Stimulated activated CD8-positive, alpha-beta memory T cell treated with anti-CD3 and anti-CD28 coated beads, Interleukin-4, amount 100 ng/mL, for 4 hours (primary cell): Measurements from ENCODE around the gene RFC5.

ENCODE experiments used
- DNase-seq, 2 donors: peaks; one replicate each; pipeline ENCODE4 v3.0.0-alpha.2; 2020; ENCODE audit warnings: low read depth in 2 of 2, low spot score in 1 of 2

Gene RFC5

DNA sequence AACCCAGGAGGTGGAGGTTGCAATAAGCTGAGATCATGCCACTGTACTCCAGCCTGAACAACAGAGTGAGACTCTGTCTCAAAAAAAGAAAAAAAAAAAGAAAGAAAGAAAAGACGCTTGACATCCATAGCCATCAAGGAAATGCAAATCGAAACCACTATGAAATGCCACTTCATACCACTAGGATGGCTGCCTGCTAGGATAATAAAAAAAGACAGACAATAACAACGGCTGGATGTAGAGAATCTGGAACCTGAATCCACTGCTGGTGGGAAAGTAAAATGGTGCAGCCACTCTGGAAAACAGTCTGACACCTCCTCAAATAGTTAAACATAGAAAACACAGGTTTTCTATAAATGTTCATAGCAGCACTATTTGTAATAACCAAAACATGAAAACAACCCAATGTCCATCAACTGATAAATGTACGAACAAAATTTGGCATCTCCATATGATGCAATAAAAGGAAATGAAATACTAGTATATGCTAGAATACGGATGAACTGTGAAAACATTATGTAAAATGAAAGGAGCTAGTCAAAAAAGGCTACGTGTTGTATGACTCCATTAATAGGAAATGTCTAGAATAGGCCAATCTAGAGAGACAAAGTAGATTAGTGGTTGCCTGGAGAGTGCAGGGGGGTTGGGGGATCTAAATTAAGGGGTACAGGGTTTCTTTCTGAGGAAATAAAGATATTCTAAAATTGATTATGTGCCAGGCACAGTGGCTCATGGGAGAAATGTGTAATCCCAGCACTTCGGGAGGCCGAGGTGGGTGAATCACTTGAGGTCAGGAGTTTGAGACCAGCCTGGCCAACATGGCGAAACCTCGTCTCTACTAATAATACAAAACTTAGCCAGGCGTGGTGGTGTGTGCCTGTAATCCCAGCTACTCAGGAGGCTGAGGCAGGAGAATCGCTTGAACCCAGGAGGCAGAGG lies 34.7 kb downstream of the RFC5 start:
- no peak for DNase-seq

DNA sequence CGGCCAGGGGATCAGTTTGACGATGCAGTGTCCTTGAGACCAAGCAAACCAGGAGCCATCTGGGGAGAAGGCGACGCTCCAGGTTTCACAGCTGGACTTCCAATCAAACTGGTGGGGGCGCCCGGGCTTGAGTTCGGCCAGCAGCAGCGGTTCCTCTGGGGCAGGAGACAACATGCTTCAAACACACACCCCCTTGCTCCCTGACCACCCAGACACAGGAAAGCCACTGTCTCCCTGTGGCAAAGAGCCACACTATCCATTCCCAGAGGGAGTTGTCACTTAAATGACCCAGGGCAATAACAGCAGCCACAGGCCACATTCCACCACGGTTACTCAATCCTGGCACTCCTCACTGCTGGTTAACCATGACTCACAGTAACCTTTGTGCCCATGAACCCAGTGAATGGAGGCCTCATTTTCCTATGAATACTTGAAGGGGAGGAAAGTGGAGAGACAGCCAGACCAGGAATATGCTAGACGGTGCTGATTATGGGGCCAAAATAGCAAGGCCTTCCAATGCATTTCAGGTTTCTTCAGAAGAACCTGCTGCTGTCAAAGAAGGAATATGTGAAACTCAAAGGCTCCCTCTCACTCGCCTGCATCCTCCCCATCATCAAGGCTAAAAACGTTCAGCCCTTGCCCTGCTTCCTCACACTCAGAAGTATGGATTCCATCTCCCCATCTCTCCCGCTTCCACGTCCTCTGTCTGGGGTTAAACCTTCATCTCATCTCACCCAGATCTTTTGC lies 36.0 kb downstream of the RFC5 start:
- DNase-seq: no peak

DNA sequence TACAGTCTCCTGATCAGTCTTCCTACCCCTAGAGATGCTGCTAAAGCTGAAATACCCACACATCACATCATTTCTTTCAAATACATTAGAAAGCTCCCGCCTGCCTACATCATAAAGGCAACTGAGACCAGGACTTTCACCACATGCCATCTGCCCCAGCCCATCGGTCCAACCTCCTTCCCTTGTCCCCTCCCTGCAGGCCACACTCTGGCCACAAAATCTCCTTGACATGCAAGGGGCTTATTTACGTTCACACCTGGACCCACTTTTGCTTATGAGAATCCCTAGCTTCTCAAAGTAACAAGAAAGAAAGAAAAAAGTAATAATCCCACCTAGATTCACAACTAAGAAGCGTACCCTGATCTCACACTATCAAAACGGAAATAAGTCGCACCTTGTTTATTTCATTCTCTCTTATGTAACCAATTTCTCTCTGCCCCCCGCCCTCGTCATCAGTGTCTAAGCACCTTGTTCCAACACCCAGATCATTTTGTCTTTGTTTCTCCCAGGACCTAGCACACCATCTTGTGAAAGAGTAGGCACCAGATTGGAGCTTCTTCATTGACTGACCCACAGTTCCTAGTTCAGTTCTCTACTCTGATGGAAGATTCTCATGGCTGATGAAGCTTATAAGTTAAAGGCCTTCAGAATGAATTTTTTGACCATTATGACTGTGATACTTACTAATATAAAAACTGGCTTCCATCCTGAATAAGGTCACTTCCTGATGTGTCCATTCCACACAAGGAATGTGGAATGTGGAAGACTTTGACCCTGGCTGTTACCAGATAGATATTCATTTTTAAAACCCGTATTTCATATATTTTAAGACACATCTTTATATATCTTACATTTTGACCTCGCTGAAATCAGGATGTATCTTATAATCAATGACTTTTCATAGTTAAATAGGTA lies 36.8 kb downstream of the RFC5 start:
- DNase-seq: no peak

DNA sequence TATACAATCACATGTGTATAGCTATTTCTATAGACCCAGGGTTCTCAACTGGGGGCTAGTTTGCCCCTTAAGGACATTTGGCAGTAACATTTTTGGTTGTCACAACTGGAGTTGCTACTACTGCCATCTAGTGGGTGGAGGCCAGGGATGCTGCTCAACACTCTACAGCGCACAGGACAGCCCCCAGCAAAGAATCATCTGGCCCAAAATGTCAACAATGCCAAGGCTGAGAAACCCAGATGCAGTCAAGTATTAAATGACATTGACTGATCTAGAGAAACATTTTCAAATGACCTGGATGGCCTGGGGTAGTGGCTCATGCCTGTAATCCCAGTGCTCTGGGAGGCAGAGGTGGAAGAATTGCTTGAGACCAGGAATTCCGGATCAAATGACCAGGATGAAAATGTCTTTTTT lies 38.6 kb downstream of the RFC5 start:
- DNase-seq: peak; percentile 35 to 39

DNA sequence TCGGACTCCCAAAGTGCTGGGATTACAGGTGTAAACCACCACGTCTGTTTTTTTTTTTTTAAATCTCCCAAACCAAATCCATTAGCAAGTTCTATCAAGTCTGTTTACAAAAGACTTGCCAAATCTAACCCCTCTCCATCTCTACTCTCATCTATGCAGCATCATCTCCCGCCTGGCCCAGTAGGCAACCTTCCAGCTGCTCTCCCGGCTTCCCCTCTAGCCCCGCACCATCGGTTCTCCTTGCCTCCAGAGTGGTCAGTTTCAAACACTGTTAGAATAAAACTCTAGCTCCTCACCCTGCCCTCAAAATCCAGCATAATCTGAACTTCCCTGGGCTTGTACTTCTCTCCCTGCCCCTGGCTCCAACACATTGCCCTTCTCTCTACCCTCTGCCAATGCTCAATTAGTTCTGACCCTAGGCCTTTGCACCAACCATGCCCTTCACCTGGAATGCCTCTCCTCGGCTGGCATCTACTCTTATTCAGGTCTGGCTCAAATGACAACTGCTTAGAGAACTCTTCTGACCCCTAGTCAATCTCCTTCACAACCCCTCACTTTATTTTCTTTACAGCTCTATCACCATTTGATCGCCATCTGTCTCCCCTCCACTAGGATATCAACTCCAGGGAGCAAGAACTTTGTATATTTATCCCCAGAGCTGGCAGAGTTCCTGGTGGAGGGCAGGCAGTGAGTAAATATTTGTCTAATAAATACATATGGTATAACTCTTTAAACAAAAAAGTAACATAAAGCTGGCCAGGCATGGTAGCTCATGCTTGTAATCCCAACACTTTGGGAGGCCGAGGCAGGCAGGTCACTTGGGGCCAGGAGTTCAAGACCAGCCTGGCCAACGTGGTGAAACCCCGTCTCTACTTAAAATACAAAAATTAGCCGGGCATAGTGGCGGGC lies 39.6 kb downstream of the RFC5 start:
- DNase-seq: no peak

DNA sequence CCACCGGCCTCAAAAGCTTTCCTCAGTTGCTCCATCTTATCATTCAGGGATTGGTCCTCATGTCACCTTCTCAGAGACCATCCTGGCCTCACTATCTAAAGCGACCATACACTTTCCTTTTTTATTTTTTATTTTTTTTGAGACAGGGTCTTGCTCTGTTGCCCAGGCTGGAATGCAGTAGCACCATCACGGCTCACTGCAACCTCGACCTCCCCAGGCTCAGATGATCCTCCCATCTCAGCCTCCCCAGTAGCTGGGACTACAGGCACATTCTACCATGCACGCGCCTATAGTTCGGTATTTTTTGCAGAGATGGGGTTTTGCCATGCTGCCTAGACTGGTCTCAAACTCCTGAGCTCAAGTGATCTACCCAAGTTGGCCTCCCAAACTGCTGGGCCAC lies 41.7 kb downstream of the RFC5 start:
- DNase-seq: no peak

DNA sequence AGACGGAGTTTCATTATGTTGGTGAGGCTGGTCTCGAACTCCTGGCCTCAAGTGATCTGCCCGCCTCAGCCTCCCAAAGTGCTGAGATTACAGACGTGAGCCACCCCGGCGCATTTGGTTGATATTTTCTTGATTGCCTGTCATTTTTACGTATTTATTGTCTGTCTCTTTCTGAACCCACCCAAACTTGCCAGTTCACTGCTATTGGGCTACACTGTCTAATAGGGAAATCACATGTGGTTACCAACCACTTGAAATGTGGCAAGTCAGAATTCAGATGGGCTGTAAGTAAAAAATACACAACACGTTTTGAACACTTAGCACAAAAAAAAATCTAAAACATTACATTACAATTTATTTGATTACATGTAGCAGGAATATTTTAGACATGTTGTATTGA lies 42.4 kb downstream of the RFC5 start:
- DNase-seq: no peak

DNA sequence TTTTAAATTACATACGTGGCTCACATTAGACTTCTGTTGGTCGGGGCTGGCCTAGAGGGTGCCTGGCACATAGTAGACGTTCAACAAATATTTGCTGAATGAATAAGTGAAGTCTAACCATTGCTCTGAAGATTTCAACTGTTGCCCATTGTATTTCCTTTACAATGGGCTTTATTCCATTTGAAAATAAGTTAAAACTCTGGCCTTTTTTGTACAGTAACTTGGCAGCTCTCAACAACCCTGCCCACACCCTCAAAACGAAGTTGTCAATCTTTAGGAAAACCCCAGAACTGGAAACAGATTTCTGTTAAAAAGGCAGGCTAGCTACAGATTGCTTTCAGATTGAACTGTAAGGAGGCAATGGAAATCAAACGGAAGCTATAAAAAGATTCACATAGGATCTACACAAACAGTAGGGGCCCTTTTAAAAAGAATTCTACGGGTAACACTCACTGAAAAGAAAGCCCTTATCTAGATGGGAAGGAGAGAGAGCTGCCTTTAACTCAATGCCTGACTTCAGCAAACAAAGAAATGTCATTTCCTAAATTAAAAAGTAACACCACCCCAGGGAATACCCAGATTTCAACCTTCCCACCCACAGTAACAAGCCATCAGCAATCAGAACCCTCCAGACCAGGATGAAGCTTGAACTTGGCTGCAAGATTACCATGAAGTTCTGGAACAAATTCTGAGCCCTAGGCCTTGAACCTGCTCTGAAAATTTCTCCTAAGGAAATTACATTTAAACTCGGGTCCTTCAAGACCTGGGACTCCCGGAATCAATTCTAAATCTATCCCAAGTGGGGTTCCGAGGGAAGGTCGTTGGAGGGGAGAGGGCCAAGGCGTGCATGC lies 43.1 kb downstream of the RFC5 start:
- DNase-seq: no peak

DNA sequence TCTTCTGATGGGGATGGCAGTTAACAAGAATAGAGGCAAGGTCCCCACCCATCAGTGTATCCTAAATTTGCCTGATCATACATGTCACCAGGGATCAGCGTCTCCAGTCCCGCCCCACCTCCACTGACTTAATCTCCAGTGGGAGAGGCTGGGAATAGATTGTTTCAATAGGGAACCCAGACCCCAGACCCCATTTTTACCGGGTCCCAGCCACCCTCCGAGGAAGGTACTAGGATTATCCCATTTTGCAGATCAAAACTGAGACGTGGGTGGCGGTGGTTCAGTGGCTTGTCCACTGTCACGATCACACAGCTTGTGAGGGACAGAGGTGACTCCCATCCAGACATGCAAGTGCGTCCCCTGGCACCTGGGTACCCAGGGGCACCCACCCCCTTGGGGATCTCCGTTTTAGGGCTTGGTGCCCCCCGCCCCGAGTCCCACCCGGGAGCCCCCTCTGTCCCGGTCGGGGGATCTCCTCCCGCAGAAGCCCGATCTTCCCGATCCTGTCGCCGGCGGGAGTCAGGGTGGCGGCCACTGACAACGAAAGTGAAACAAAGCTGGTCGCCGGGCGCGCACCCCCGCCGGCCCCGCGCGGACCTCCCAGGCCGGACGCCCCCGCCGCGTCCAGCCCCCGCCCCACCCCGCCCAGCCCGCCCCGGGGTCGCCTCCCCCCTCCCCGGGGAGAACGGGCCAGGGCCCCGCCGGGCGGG lies 44.0 kb downstream of the RFC5 start:
- no peak for DNase-seq

DNA sequence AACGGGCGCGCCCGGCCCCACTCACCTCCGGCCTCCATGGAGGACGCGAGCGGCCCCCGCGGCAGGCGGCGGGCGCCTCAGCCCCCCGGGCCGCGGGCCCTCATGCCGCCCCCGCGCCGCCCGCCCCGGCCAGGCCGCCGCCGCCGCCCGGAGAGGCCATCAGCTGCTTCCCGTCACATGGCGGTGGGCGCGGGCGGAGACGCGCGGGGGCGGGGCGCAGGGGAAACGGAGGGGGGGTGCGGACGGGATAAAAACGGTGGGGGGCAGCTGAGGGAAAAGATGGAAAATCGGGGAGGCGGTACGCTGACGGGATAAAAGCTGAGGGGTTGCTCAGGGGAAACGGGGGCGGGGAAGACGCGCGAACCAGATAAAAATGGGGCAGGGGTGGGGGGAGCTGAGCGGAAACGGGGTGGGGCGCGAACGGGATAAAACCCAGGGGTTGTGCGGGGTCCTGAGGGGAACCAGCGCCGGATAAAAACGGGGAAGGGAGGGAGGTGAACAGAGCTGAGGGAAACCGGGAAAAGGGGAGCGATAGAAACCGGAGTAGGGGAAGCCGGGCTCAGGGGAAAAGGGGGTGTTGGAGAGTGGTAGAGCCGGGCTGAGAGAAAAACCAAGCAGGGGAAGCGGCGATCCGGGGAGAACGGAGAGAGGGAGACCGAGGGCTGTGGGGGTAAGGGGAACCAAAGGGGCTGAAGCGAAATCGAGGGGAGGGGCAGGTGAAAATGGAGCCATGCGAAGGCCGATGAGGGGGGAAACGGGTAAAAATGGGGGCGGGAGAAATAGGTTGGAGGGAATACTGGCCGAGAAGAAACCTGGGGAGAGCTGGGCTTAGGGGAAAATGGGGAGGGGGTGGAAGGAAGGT lies 44.7 kb downstream of the RFC5 start, which contains the start of gene WSB2:
TSS of gene WSB2 (minus strand) at position 169 of the 862 bp plus-strand sequence. CDS start at position 38, 131 bp downstream.
- peak; percentile 37 to 48 for DNase-seq

DNA sequence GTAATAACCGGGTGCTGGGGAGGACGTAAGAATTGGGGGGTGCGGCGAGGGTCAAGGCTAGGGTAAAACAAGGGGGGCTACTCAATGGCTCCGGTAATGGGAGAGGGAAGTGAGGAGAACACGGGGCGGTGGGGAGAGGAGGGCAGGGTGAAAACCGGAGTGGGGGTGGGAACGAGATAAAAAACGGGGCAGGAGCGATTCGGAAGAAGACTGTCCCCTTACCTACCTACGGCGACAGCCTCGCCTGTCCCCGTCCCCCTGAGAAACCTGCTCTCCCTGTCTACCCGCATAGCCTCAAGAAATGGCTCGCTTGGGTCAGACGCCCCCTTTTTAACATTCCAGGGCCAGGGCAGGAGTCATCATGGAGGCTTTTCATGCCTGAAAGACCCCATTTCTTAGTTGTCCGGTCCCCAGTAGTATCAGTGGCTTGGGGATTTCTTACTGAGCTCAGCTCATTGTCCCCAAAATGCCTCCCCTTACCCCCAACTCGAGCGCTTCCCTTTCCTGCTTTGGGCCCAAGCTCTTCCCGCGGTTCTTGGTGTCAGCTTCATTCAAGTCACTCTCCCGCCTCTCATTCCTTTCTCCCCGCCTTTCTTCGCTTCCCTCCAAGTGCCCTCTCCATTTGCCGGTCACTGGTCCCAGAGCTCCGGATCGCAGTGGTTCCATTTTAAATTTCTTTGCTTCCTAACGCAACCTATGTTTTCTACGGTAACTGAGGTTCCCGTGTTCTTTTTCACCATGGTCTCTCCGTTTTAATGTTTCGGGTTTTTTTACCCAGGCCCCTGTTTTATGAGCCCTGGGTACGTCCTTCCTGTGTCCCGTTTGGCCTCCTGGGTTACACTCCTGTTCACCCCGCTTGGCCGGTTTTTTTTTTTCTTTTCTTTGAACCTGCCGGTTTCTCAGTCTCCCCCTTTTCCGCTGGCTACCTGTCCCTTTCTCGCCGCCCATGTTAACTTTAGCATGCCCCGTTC lies 45.7 kb downstream of the RFC5 start:
- no peak for DNase-seq

DNA sequence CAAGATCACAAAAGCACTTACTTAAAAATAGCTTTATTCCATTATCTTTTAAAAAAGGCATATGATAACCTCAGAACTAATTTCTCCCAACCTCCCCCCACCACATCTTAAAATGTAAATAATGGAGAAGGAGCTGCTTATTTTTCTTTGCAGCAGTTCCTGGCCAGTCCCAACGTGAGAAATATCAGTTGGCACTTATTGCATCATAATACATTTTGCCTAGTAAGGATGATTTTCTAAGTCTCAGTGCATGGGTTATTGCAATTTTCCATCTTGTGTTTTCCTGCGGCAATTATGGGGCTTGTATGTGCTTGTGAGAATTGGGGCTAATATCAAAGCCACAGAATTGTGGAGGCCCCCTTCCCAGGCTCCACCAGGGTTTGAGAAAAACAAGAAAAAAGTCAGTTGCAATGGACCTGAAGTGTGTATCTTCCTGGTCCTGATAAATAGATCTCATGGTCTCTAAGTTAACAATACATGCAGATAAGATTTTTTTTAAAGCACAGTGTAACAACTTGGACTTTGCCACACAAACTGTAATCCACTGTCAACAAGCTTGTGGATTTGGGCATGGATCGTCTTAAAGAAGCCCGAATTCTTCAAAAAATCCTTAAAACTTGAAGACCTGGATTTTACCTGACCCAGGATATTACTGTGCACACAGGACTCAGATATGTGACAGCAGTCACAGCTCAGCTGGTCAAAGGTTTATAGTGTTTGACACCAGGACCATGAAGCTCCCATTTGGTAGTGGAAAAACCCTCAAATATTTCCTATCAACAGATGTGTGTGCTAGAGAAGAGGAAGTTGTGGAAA lies 47.3 kb downstream of the RFC5 start:
- DNase-seq: no peak

DNA sequence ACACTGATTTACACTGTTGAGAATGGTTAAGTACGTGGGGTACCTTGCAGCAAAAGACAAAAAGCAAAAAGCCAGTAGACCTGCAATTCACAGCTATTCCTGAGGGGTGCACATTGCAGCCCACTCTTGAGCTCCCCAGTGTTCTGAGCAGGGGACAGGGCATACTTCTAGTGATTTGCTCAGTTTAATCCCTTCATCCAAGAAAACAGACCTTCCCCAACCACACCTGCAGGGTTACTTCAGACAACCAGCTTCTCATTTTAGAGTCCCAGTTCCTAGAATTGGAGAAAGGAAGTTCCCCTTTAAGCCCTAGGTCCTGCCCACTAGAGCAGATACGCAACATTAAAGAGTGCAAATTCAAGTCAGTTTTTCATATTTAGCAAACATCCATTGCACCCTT lies 48.1 kb downstream of the RFC5 start:
- no peak for DNase-seq

DNA sequence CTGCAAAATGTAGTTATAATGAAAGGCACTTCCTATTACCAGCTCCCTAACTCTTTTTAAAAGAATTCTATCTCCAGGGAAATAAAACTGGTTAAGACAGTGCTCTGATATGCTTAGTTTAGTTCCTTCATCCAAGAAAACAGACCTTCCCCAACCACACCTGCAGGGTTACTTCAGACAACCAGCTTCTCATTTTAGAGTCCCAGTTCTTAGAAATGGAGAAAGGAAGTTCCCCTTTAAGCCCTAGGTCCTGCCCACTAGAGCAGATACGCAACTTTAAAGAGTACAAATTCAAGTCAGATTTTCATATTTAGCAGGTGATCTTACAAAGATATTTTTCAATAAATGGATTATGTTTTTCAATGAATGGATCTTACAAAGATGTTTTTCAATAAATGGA lies 48.9 kb downstream of the RFC5 start:
- DNase-seq: no peak

DNA sequence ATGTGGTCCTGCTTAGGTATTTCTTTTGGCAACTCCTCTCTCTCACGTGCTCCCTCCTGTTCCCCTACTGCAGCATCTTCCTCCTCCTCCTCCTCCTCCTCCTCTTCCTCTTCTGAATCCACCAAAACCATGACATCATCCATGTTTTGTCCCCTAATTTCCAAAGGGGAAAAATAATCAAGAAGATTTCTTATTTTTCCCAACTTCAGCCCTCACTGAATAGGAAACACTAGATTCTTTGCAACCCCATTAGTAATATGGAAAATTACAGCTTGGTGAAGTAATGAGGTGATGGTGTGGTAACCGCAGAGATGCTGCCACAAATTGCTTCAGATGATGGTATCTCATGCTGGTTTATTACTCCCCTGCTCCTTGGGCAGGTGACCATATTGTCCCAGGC lies 51.9 kb downstream of the RFC5 start:
- no peak for DNase-seq

DNA sequence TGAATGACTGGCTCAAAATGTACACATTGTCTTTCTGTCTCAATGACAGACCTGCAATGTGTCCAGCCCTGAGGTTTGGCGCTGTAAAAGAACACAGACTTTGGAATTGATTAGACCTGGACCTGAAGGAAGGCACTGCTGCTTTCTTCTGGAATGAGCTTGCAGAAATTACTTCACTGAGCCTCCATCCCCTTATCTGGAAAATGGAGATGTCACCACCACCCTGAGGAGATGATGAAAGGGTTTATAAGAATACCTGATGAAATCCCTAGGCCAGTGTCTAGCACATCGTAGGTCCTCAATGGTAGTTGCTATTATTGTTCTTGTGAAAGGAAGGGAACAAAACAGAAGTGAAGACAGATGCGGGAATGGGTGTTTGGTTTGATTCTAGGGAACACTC lies 54.1 kb downstream of the RFC5 start:
- DNase-seq: no peak
